HEK293T (cell line): Measurements from ENCODE around the gene LSAMP.

ENCODE experiments used
- CTCF ChIA-PET: fragments of 350-600 bp; formaldehyde crosslinking; extraction: SDS; loops from one replicate; lab custom pipeline; 2021; ENCODE audit warnings: antibody characterized with exemption, inconsistent platforms; lab: Yijun Ruan, JAX
- POLR2A ChIA-PET: fragments of 350-600 bp; formaldehyde crosslinking; extraction: SDS; loops from one replicate; lab custom pipeline; 2020; ENCODE audit warnings: antibody characterized with exemption, inconsistent platforms; lab: Yijun Ruan, JAX
- DNase-seq: peaks from one replicate; pipeline ENCODE4 v3.0.0; 2012; ENCODE audit warnings: mixed read lengths; ENCODE audit errors: extremely low spot score
- ARNT ChIP-seq: fragments of 450-650 bp; IDR thresholded peaks from 2 replicates; pipeline ENCODE4 v1.6.1; 2017; ENCODE audit warnings: mild to moderate bottlenecking
- BHLHE40 ChIP-seq: fragments of 450-650 bp; IDR thresholded peaks from 2 replicates; pipeline ENCODE4 v1.6.1; 2016; ENCODE audit warnings: mild to moderate bottlenecking, moderate library complexity, borderline replicate concordance
- CTBP1 ChIP-seq: fragments of 450-650 bp; IDR thresholded peaks from 2 replicates; pipeline ENCODE4 v1.6.1; 2016; ENCODE audit warnings: borderline replicate concordance
- ELF4 ChIP-seq: fragments of 450-650 bp; IDR thresholded peaks from 2 replicates; pipeline ENCODE4 v1.6.1; 2017; ENCODE audit warnings: antibody characterized with exemption
- FOXA1 ChIP-seq: fragments of 450-650 bp; IDR thresholded peaks from 2 replicates; pipeline ENCODE4 v1.6.1; 2016; ENCODE audit warnings: mild to moderate bottlenecking
- FOXK2 ChIP-seq: fragments of 450-650 bp; IDR thresholded peaks from 2 replicates; pipeline ENCODE4 v1.6.1; 2016; ENCODE audit warnings: mild to moderate bottlenecking
- FOXM1 ChIP-seq: fragments of 450-650 bp; IDR thresholded peaks from 2 replicates; pipeline ENCODE4 v1.6.1; 2017; ENCODE audit warnings: mild to moderate bottlenecking, borderline replicate concordance
- HDGF ChIP-seq: fragments of 450-650 bp; IDR thresholded peaks from 2 replicates; pipeline ENCODE4 v1.6.1; 2017; ENCODE audit warnings: antibody characterized with exemption, borderline replicate concordance
- L3MBTL2 ChIP-seq: fragments of 450-650 bp; conservative IDR thresholded peaks from 2 replicates; pipeline ENCODE4 v1.6.1; 2016; ENCODE audit warnings: mild to moderate bottlenecking
- LEF1 ChIP-seq: fragments of 450-650 bp; IDR thresholded peaks from 2 replicates; pipeline ENCODE4 v1.6.1; 2017; ENCODE audit warnings: mild to moderate bottlenecking, borderline replicate concordance
- NFRKB ChIP-seq: fragments of 450-650 bp; IDR thresholded peaks from 2 replicates; pipeline ENCODE4 v1.6.1; 2016; ENCODE audit warnings: mild to moderate bottlenecking, moderate library complexity
- PKNOX1 ChIP-seq: fragments of 450-650 bp; IDR thresholded peaks from 2 replicates; pipeline ENCODE4 v1.6.1; 2016
- SP1 ChIP-seq: fragments of 450-650 bp; IDR thresholded peaks from 2 replicates; pipeline ENCODE4 v1.6.1; 2017
- SUZ12 ChIP-seq: fragments of 450-650 bp; IDR thresholded peaks from 2 replicates; pipeline ENCODE4 v1.6.1; 2016; ENCODE audit warnings: mild to moderate bottlenecking
- TARDBP ChIP-seq: fragments of 450-650 bp; IDR thresholded peaks from 2 replicates; pipeline ENCODE4 v1.6.1; 2016
- ZNF384 ChIP-seq: fragments of 450-650 bp; IDR thresholded peaks from 2 replicates; pipeline ENCODE4 v1.6.1; 2016

Gene LSAMP

GRCh38 chr3:116052602-116053001, 392.7 kb downstream of the LSAMP start:
- TF ChIP-seq ZNF384, result no peak
- no peak for TF ChIP-seq NFRKB
- no peak for TF ChIP-seq TARDBP
- DNase-seq, result no peak
- ChIA-PET POLR2A (no interaction called here), CTCF (no interaction called here)

GRCh38 chr3:116051586-116051985, 393.7 kb downstream of the LSAMP start:
- POLR2A ChIA-PET, result no interaction called here
- CTCF ChIA-PET, result no interaction called here
- DNase-seq, result no peak

GRCh38 chr3:116051040-116051439, 394.2 kb downstream of the LSAMP start:
- DNase-seq, result no peak
- TF ChIP-seq ARNT (no peak), PKNOX1 (no peak), CTBP1 (no peak), L3MBTL2 (no peak), HDGF (no peak), ELF4 (no peak), BHLHE40 (no peak), FOXK2 (no peak), SUZ12 (no peak), LEF1 (no peak), TARDBP (no peak), NFRKB (no peak), SP1 (no peak)
- ChIA-PET CTCF (no interaction called here), POLR2A (no interaction called here)

More at GRCh38 chr3:116051586-116051985, 393.7 kb downstream of the LSAMP start:
- TF ChIP-seq SUZ12 (no peak), BHLHE40 (no peak), SP1 (no peak), FOXK2 (no peak), CTBP1 (no peak), PKNOX1 (no peak), LEF1 (no peak), TARDBP (no peak), ARNT (no peak), NFRKB (no peak), FOXA1 (no peak), HDGF (no peak), L3MBTL2 (no peak), ZNF384 (no peak), ELF4 (no peak), FOXM1 (no peak)

GRCh38 chr3:116050311-116050915, 394.9 kb downstream of the LSAMP start:
- no peak for DNase-seq
- TF ChIP-seq CTBP1 (no peak), SP1 (no peak), FOXA1 (no peak), ZNF384 (no peak), FOXK2 (no peak), ELF4 (no peak), FOXM1 (no peak), L3MBTL2 (no peak), PKNOX1 (no peak)
- ChIA-PET POLR2A (no interaction called here), CTCF (no interaction called here)

GRCh38 chr3:116048991-116049390, 396.3 kb downstream of the LSAMP start:
- DNase-seq, result no peak
- POLR2A ChIA-PET, result no interaction called here
- TF ChIP-seq ZNF384, result no peak
- no peak for TF ChIP-seq PKNOX1
- no peak for TF ChIP-seq SP1
- no peak for TF ChIP-seq LEF1
- no peak for TF ChIP-seq TARDBP
- TF ChIP-seq FOXA1, result no peak
- no peak for TF ChIP-seq NFRKB
- no peak for TF ChIP-seq L3MBTL2
- no peak for TF ChIP-seq CTBP1
- TF ChIP-seq FOXM1, result no peak
- TF ChIP-seq HDGF, result no peak
- TF ChIP-seq FOXK2, result no peak
- no peak for TF ChIP-seq ELF4
- no peak for TF ChIP-seq BHLHE40
- TF ChIP-seq SUZ12, result no peak
- no peak for TF ChIP-seq ARNT
- CTCF ChIA-PET, result no interaction called here

- CTCF ChIA-PET, result no interaction called here
- no peak for TF ChIP-seq LEF1
- no peak for TF ChIP-seq BHLHE40
- TF ChIP-seq FOXA1, result no peak
- no peak for TF ChIP-seq TARDBP
- no peak for TF ChIP-seq CTBP1
- TF ChIP-seq ARNT, result no peak
- no peak for TF ChIP-seq L3MBTL2
- no peak for TF ChIP-seq ZNF384
- no peak for TF ChIP-seq NFRKB
- TF ChIP-seq PKNOX1, result no peak
- TF ChIP-seq FOXK2, result no peak
- no peak for TF ChIP-seq ELF4
- TF ChIP-seq HDGF, result no peak
- TF ChIP-seq SP1, result no peak
- no peak for TF ChIP-seq FOXM1
- no peak for DNase-seq
- POLR2A ChIA-PET, result no interaction called here
Measured at GRCh38 chr3:116046350-116046749, 398.9 kb downstream of the LSAMP start.
